Nephron progenitor cell (in vitro differentiated cells): ENCODE results near the gene UBE2E3.
"Not testable (repeated sequence)": the region's sequence is repeated elsewhere in the genome, so short reads cannot be mapped to it uniquely, and the experiment has no call there.

Source experiments
- DNase-seq: peaks from one replicate; pipeline ENCODE4 v3.0.0; 2021
- H3K27ac Mint-ChIP-seq: 2 replicates; pipeline ENCODE4 v1.8.0; 2021; ENCODE audit warnings: mild to moderate bottlenecking, moderate library complexity, mixed read lengths
- H3K27me3 Mint-ChIP-seq: 2 replicates; pipeline ENCODE4 v1.8.0; 2021; ENCODE audit warnings: mild to moderate bottlenecking, low read depth, mixed read lengths; ENCODE audit not compliant: poor library complexity
- H3K36me3 Mint-ChIP-seq: 2 replicates; pipeline ENCODE4 v1.8.0; 2021; ENCODE audit warnings: low read depth, mixed read lengths
- H3K4me1 Mint-ChIP-seq: 2 replicates; pipeline ENCODE4 v1.8.0; 2021; ENCODE audit warnings: mixed read lengths
- H3K4me3 Mint-ChIP-seq: 2 replicates; pipeline ENCODE4 v1.8.0; 2021; ENCODE audit warnings: mild to moderate bottlenecking, moderate library complexity, mixed read lengths
- H3K9me3 Mint-ChIP-seq: 2 replicates; pipeline ENCODE4 v1.8.0; 2021; ENCODE audit warnings: mild to moderate bottlenecking, moderate library complexity, mixed read lengths
- TF ChIP-seq, protein P1 (sequence below): fragments of 200-600 bp; sonication (generic); IDR thresholded peaks from 2 replicates; pipeline ENCODE4 v1.5.0; 2021; ENCODE audit warnings: antibody characterized with exemption

UBE2E3 gene

DNA sequence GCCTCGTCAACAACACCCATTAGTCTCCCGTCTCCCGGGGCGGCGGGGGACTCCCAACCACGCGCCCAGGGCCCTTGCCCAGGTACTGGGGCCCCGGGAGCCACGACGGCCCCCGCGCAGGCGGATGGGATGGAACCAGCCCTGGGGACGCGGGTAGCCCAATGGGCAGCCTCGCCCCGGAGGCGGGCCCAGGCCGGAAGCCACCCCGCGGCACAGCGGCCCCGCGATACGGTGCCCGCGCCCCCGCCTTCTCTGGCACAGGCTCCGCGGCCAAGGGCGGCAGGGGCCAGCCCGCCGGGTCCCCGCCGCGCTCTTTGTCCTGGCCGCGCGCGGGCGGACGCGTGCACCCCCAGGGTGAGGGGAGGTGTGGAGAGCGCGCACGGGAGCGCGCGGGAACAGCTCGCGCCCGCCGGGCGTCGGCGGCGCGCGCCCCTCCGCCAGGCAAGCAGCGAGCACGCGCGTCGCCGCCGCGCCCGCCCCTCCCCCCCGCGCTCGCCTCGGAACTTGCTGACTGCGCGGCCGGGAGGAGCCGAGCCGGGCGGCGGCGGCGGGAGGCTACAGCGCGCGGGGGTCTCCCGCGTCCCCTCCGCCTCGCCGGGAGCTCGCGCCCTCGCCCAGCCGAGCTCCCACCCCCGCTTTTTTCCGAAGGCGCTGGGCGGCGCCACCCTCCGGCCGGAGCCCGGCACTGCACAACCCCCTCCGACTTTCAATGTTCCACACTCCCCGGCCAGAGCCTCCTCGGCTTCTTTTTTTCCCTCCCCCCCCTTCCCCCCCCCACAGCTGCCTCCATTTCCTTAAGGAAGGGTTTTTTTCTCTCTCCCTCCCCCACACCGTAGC, at the start of gene UBE2E3:
UBE2E3 (plus strand) TSS at position 500 of the 837 bp plus-strand sequence. CDS start 1,438 bp downstream, outside the sequence.
- peaks cover 3% of the 10 kb centered on the region for H3K36me3 Mint-ChIP-seq
- TF ChIP-seq, protein P1, sequence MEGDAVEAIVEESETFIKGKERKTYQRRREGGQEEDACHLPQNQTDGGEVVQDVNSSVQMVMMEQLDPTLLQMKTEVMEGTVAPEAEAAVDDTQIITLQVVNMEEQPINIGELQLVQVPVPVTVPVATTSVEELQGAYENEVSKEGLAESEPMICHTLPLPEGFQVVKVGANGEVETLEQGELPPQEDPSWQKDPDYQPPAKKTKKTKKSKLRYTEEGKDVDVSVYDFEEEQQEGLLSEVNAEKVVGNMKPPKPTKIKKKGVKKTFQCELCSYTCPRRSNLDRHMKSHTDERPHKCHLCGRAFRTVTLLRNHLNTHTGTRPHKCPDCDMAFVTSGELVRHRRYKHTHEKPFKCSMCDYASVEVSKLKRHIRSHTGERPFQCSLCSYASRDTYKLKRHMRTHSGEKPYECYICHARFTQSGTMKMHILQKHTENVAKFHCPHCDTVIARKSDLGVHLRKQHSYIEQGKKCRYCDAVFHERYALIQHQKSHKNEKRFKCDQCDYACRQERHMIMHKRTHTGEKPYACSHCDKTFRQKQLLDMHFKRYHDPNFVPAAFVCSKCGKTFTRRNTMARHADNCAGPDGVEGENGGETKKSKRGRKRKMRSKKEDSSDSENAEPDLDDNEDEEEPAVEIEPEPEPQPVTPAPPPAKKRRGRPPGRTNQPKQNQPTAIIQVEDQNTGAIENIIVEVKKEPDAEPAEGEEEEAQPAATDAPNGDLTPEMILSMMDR: peak; percentile 33
- peak within 1 kb of the TSS; percentile 99 for H3K4me3 Mint-ChIP-seq
- H3K9me3 Mint-ChIP-seq: no peaks in the 10 kb centered on the region
- H3K27ac Mint-ChIP-seq: peak within 1 kb of the TSS; percentile 99
- H3K4me1 Mint-ChIP-seq: peaks cover 46% of the 10 kb centered on the region
- DNase-seq: peak; percentile 87
- no peaks in the 10 kb centered on the region for H3K27me3 Mint-ChIP-seq

DNA sequence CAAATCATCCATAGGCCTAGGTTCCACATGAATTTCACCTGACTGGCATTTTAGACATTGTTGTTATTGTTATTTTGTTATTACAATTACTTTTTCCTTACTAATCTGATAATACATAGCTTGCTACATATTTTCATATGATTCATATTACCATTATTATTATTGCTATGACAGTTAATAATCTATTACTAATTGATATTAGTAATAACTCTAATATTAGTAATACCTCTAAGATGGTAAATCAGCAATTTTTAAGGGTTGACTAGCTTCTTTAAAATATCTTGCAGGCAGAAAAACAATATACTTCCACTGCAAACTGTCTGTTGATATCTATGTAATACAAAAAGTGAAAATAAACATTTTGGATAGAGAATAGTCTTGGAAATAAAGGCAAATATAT, 48.6 kb upstream of the UBE2E3 start:
- no peaks in the 10 kb centered on the region for H3K4me1 Mint-ChIP-seq
- no peak overlapping the region for H3K4me3 Mint-ChIP-seq
- H3K27ac Mint-ChIP-seq: no peak overlapping the region
- H3K36me3 Mint-ChIP-seq: no peaks in the 10 kb centered on the region
- DNase-seq: no peak
- H3K27me3 Mint-ChIP-seq: peaks cover 2% of the 10 kb centered on the region
- TF ChIP-seq, protein P1: no peak
- no peaks in the 10 kb centered on the region for H3K9me3 Mint-ChIP-seq

DNA sequence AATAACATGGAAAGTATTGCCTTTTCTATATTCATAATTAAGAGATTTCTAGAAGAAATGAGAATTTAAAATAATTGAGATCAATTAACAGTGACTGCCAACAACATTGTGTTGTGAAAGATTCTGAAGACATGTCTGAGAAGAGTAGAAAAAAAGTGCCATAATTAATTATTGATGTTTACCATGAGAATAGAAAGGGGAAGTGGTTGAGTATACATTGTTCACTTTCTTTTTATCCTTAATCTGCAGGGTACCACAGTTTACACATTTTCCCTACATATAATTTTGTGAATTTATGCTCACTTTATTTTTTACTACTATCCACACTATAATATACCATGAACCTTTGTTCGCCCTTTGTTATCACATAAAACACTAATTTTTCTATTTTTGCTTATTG, 47.1 kb upstream of the UBE2E3 start:
- Mint-ChIP-seq H3K9me3 (no peaks in the 10 kb centered on the region), H3K36me3 (no peaks in the 10 kb centered on the region), H3K27me3 (peaks cover 2% of the 10 kb centered on the region), H3K4me1 (no peaks in the 10 kb centered on the region), H3K4me3 (no peak overlapping the region), H3K27ac (no peak overlapping the region)
- TF ChIP-seq, protein P1: no peak
- no peak for DNase-seq

DNA sequence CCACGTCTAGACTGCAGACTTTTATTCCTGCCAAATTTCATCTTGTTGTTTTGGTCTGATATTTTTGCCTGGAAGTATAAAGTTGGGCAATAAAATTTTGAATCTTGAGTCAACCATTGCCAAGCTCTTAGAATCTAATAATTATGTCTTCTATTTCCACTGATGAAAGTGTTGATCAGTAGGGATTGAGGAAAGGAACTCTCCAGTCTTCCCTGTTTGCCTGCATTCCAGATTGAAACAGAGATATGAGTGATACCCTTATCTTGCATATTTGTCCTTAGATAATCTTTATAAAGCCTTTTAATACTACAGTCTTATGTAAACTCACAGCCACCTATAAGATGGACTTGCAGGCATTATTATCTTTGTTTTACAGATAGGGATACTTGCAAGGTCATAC, 45.5 kb upstream of the UBE2E3 start:
- Mint-ChIP-seq H3K9me3 (no peaks in the 10 kb centered on the region), H3K36me3 (no peaks in the 10 kb centered on the region), H3K27me3 (peaks cover 2% of the 10 kb centered on the region), H3K4me1 (no peaks in the 10 kb centered on the region), H3K27ac (no peak overlapping the region), H3K4me3 (no peak overlapping the region)
- DNase-seq: no peak
- TF ChIP-seq, protein P1: no peak

GRCh38 chr2:180937480-180937879, 42.9 kb upstream of the UBE2E3 start:
- not testable (repeated sequence) for H3K27me3 Mint-ChIP-seq

DNA sequence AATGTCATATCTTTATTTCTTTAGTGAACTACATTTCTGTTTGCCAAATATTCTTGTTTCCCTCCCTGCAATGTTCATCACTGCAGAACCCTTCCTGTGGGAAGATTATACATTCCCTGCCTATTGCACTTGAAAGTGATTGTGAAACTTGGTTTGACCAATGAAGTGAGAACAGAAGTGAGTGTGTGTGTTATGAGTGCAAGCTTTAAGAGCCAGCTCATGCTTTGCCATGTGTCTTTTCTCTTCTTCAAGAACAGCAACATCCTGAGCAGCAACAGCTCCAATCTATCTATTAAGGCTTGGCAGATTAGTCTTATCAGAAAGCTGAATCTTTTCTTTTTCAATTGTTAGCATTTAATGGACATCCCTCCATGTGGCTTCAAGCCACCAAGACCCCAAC, 42.0 kb upstream of the UBE2E3 start:
- H3K4me1 Mint-ChIP-seq: no peaks in the 10 kb centered on the region
- H3K9me3 Mint-ChIP-seq: no peaks in the 10 kb centered on the region
- no peaks in the 10 kb centered on the region for H3K27me3 Mint-ChIP-seq
- H3K36me3 Mint-ChIP-seq: no peaks in the 10 kb centered on the region
- no peak for DNase-seq
- no peak overlapping the region for H3K27ac Mint-ChIP-seq
- no peak overlapping the region for H3K4me3 Mint-ChIP-seq
- TF ChIP-seq, protein P1: no peak

More at GRCh38 chr2:180937480-180937879, 42.9 kb upstream of the UBE2E3 start:
- not testable (repeated sequence) for H3K9me3 Mint-ChIP-seq, H3K27ac Mint-ChIP-seq, DNase-seq, H3K4me1 Mint-ChIP-seq, H3K4me3 Mint-ChIP-seq, H3K36me3 Mint-ChIP-seq
